GM19455 (cell line): ENCODE results near the gene GPR21.

Experiments used
- ATAC-seq: cut with Tn5 transposase; IDR thresholded peaks from one replicate; pipeline ENCODE4 v1.9.1; 2021; ENCODE audit not compliant: unreplicated experiment

The GPR21 gene

GRCh38 chr9:123031963-123032362 lies 1.5 kb upstream of the GPR21 start:
- no peak for ATAC-seq

DNA sequence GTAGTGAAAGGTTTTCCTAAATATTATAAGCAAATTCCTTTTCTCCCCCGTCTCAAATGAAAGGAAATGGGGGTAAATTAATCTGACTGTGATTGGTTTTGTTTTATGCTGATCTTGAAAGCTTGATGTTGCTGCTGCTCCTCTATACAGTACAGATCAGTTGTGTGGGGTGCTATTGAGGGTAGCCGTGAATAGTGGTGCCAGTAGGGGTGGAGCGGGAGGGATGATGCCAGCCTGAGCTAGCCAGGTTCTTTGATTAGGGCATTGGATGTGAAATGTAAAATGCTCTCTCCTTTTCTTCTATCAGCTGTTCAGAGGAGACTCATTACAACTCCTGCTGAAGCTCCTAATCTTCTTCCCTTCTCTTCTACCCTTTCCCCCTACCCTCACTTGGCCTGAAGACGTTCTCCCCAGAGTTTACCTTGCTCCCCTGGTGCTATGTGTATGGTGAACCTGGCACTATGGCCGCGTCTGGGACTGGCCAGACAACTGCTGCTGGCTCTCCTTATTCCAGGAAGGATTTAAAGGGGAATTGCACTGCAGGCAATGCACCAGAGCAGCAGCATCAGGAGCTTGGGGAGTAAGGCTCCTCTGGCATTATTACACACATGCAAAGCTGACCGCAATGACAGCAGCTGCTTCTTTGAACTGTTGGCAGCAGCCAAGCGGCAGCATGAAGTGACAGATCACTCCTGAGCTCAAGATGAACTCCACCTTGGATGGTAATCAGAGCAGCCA lies 566 bp downstream of the GPR21 start:
- no peak for ATAC-seq

DNA sequence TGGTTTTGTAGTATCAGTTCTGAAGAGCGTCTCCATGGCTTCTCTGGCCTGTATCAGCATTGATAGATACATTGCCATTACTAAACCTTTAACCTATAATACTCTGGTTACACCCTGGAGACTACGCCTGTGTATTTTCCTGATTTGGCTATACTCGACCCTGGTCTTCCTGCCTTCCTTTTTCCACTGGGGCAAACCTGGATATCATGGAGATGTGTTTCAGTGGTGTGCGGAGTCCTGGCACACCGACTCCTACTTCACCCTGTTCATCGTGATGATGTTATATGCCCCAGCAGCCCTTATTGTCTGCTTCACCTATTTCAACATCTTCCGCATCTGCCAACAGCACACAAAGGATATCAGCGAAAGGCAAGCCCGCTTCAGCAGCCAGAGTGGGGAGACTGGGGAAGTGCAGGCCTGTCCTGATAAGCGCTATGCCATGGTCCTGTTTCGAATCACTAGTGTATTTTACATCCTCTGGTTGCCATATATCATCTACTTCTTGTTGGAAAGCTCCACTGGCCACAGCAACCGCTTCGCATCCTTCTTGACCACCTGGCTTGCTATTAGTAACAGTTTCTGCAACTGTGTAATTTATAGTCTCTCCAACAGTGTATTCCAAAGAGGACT lies 1.5 kb downstream of the GPR21 start:
- ATAC-seq: no peak

- no peak for ATAC-seq
Measured at GRCh38 chr9:123035791-123036190, 2.3 kb downstream of the GPR21 start.

GRCh38 chr9:123036893-123037545 lies 3.6 kb downstream of the GPR21 start:
- no peak for ATAC-seq

- ATAC-seq: no peak
Measured at GRCh38 chr9:123039617-123040219, 6.3 kb downstream of the GPR21 start.

- ATAC-seq: no peak
Measured at GRCh38 chr9:123040801-123041200, 7.3 kb downstream of the GPR21 start.

DNA sequence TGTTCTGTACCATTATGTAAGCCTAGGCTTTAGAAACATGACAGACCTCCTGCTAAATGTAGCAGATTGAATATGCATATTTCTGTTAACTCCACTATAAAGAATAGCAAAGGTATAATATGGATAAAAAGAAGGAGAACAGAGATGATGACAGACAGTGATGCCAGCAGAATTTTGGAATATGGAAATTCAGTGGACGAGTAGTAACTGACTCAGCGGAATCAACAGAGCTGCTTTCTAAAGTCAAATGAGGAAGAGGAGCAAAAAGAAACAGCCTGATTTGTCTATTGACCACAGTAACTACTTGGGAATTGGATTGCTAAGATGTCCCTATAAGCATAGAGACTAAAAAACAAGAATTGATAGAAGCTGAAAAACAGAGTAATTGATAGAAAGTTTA lies 8.0 kb downstream of the GPR21 start:
- ATAC-seq: no peak

GRCh38 chr9:123043081-123043939 lies 9.8 kb downstream of the GPR21 start:
- no peak for ATAC-seq

- no peak for ATAC-seq
Measured at GRCh38 chr9:123044586-123044985, 11.1 kb downstream of the GPR21 start.

DNA sequence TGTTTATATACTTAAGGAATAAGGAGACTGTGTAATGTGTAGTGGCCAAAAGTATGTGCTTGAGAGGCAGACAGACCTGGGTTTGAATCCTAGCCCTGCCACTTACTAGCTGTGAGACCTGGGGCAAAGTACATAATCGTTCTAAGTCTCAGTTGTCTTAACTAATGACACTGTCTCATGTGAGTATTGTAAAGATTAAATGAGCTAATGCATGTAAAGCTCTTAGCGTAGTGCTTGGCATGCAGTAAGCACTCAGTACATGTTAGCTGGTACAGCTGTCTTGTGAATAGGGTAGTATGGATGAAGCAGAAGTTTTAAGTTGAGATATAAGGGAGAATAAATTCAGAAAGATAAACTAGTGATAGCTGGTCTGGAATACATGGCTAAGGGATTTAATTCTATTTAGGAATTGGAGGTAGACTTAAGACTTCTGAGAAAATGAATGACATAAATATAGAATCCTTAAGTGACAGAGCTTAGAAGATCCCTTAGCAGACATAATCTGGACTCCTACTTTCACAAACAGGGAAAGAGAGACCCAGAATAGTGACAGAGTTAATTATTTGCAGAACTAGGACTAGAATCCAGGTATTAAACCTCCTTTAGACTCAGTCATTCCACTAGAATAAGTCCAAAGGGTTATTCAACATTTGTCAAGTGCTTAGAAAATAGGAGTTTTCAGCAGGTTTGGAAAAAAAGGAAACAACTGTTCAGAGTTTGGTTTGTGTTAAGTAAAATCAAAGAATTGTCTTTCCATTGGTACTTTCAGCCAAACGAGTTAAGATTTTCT lies 13.1 kb downstream of the GPR21 start:
- ATAC-seq: no peak

GRCh38 chr9:123048748-123049147 lies 15.3 kb downstream of the GPR21 start:
- ATAC-seq: no peak

GRCh38 chr9:123049589-123050222 lies 16.2 kb downstream of the GPR21 start:
- no peak for ATAC-seq

DNA sequence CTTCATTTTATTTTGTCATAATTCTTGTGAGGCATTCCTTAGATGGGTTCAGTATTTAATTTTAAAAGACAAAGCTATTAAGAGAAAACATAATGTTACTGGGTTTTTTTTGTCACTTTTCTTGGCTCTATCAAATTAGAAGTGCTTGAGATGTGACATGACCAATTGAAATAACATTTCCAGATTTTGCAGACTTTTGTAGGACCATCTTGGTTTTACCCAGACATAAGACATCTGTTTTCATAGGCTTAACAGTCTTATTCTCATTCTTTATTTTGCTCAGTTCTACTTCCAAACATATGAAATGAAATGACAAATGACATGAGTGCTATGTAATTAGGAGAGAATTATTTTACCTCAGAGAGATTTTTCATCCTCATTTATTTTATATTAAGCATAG lies 19.6 kb downstream of the GPR21 start:
- ATAC-seq: no peak

GRCh38 chr9:123053711-123054110 lies 20.2 kb downstream of the GPR21 start:
- ATAC-seq: no peak

GRCh38 chr9:123058834-123059233 lies 25.4 kb downstream of the GPR21 start:
- no peak for ATAC-seq

- ATAC-seq: no peak
Measured at GRCh38 chr9:123059472-123060220, 26.2 kb downstream of the GPR21 start.

DNA sequence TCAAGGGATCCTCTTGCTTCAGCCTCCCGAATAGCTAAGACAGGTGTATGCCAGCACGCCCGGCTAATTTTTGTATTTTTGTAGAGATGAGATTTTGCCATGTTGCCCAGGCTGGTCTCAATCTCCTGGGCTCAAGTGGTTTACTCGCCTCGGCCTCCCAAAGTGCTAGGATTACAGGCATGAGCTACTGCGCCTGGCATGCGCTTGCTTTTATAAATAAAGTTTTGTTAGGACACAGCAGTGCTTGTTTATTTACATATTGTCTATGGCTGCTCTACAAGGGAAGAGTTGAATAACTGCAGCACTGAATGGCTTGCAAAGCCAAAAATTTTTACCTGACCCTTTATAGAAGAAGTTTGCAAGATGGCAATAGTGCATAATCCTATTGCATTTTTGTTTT lies 27.7 kb downstream of the GPR21 start:
- ATAC-seq: no peak
